Stomach (tissue), 9 donors: Measurements from ENCODE around the gene CRISPLD2. TPM values are rescaled to one million over a fixed set of nuclear protein-coding genes. Genes with fewer than 3 reads are reported as not detected.

Source experiments
- DNase-seq, 2 donors: peaks; one replicate each; pipeline versions ENCODE4 v3.0.0 to v3.0.0-alpha.2; 2013 to 2019
- H3K27ac ChIP-seq, 5 donors: fragments of 200-600 bp in 4 of 5; sonication (generic) in 4 of 5; one replicate each; pipeline ENCODE4 v1.5.1; 2013 to 2019; ENCODE audit warnings: mild to moderate bottlenecking in 1 of 5, moderate library complexity in 1 of 5
- H3K27me3 ChIP-seq, 3 donors: fragments of 200-600 bp; sonication (generic); one replicate each; pipeline ENCODE4 v1.5.1; 2017 to 2019; ENCODE audit warnings: mixed run types in 1 of 3
- H3K36me3 ChIP-seq, 4 donors: fragments of 200-600 bp; sonication (generic); 1 replicate in 3 of 4; 2 replicates in 1 of 4; pipeline ENCODE4 v1.5.1; 2016 to 2019
- H3K4me1 ChIP-seq, 4 donors: fragments of 200-600 bp; sonication (generic); one replicate each; pipeline ENCODE4 v1.5.1; 2016 to 2019
- H3K4me3 ChIP-seq, 4 donors: fragments of 200-600 bp; sonication (generic) in 3 of 4; one replicate each; pipeline ENCODE4 v1.5.1; 2016 to 2019; ENCODE audit warnings: mild to moderate bottlenecking in 1 of 4
- H3K9me3 ChIP-seq, 4 donors: fragments of 200-600 bp; sonication (generic); one replicate each; pipeline ENCODE4 v1.5.1; 2016 to 2019
- CTCF ChIP-seq, 7 experiments: fragments of 450-650 bp in 4 of 7; fragments of 200-600 bp in 3 of 7; sonication (generic) in 3 of 7; IDR thresholded peaks; one replicate each; pipeline ENCODE4 v1.5.1; 2016 to 2019; ENCODE audit warnings: antibody characterized with exemption in 7 of 7, control low read depth in 2 of 7, mild to moderate bottlenecking in 1 of 7
- EP300 ChIP-seq: sonication (generic); formaldehyde crosslinking; IDR thresholded peaks from one replicate; pipeline ENCODE4 v1.6.1; 2017; ENCODE audit warnings: antibody characterized with exemption
- POLR2A ChIP-seq, 4 donors: fragments of 450-650 bp; IDR thresholded peaks; one replicate each; pipeline ENCODE4 v1.6.1; 2016; ENCODE audit warnings: antibody characterized with exemption in 4 of 4, control low read depth in 2 of 4, mild to moderate bottlenecking in 1 of 4, moderate library complexity in 1 of 4
- POLR2AphosphoS5 ChIP-seq, 3 donors: sonication (generic); formaldehyde crosslinking; IDR thresholded peaks; one replicate each; pipeline ENCODE4 v1.6.1; 2016; ENCODE audit warnings: antibody characterized with exemption in 3 of 3
- whole genome bisulfite sequencing, 5 donors: extraction: QIAGEN DNeasy Blood & Tissue Kit in 3 of 5; methylation state at CpG; one replicate each; pipeline versions ENCODE4 v1.1.5 to v1.1.7; 2013 to 2018; 5-methylcytosine and 5-hydroxymethylcytosine counted together
- intact Hi-C: fragments of 100-400 bp; cut with DNase I; formaldehyde crosslinking; loops from one replicate; pipeline ENCODE4 v1.15.1; 2023; ENCODE audit warnings: low total_unique reads
- polyA plus RNA-seq, 3 donors: library from polyadenylated mRNA; stranded (reverse); fragments of 200-250 nt; gene quantifications; one replicate each; pipeline ENCODE4 v1.2.3, GENCODE V29; 2013
- total RNA-seq, 5 donors: library from RNA; depleted of rRNA; stranded (reverse); fragments of >200 nt; gene quantifications; one replicate each; pipeline versions ENCODE4 v1.1.0 to v1.2.3, GENCODE V29; 2014 to 2016
- donor health status: healthy with polysubstance abuse.
- donor health status: Bipolar disorder and iron deficiency.
- donor health status: healthy.

Gene CRISPLD2
- total and polyA plus RNA-seq, 8 donors: 18.3 to 242 (median 95.8) TPM

- 89 to 100% (median 97%) methylated on average over 2 of the region's 2 CpGs for whole genome bisulfite sequencing, 5 donors
- H3K4me1 ChIP-seq: peaks cover 0 to 12% (median 3%) of the 10 kb centered on the region in 4 donors
- no peaks in the 10 kb centered on the region for H3K9me3 ChIP-seq
- no peak overlapping the region for H3K4me3 ChIP-seq
- intact Hi-C loops: no loop called here
- no peaks in the 10 kb centered on the region for H3K27me3 ChIP-seq
- H3K36me3 ChIP-seq: no peaks in the 10 kb centered on the region
- H3K27ac ChIP-seq: peak overlapping the region in 3 of 5 donors; percentile 6 to 67 (median 37)
- DNase-seq: no peak
- TF ChIP-seq POLR2A (IDR thresholded peaks at IDR 0.05): no peak
- no peak for TF ChIP-seq EP300
- TF ChIP-seq CTCF (IDR thresholded peaks at IDR 0.05): no peak
These were observed 8.3 kb upstream of the CRISPLD2 start for GRCh38 chr16:84811529-84811928.

- H3K27me3 ChIP-seq: no peaks in the 10 kb centered on the region
- H3K4me1 ChIP-seq: peaks cover 0 to 3% (median 0%) of the 10 kb centered on the region in 4 donors
- no peaks in the 10 kb centered on the region for H3K9me3 ChIP-seq
- H3K4me3 ChIP-seq: no peak overlapping the region
- no peak for DNase-seq
- intact Hi-C loops: no loop called here
- TF ChIP-seq POLR2A (IDR thresholded peaks at IDR 0.05): no peak
- TF ChIP-seq POLR2AphosphoS5 (IDR thresholded peaks at IDR 0.05): no peak
- TF ChIP-seq CTCF (IDR thresholded peaks at IDR 0.05): no peak
- no peak for TF ChIP-seq EP300
- 72 to 78% (median 72%) methylated on average over 15 of the region's 15 CpGs for WGBS, 5 donors
- no peaks in the 10 kb centered on the region for H3K36me3 ChIP-seq
- no peak overlapping the region for H3K27ac ChIP-seq
These were observed 6.4 kb upstream of the CRISPLD2 start for GRCh38 chr16:84813141-84813934.

GRCh38 chr16:84815462-84815861 lies 4.3 kb upstream of the CRISPLD2 start:
- no peaks in the 10 kb centered on the region for H3K9me3 ChIP-seq
- WGBS, 5 donors: 52 to 79% (median 65%) methylated on average over 7 of the region's 7 CpGs
- H3K27me3 ChIP-seq: peaks cover 0 to under 1% (median 0%) of the 10 kb centered on the region in 3 donors
- peaks cover 5 to 16% (median 14%) of the 10 kb centered on the region in 4 donors for H3K4me1 ChIP-seq
- H3K27ac ChIP-seq: peak overlapping the region in 1 of 5 donors; percentile 12
- intact Hi-C loops: no loop called here
- H3K36me3 ChIP-seq: no peaks in the 10 kb centered on the region
- TF ChIP-seq POLR2A (IDR thresholded peaks at IDR 0.05) (no peak), EP300 (no peak), CTCF (IDR thresholded peaks at IDR 0.05) (no peak), POLR2AphosphoS5 (IDR thresholded peaks at IDR 0.05) (no peak)
- no peak overlapping the region for H3K4me3 ChIP-seq
- DNase-seq: no peak

- DNase-seq: no peak
- WGBS, 5 donors: 76 to 94% (median 90%) methylated on average over 7 of the region's 7 CpGs
These were observed 3.8 kb upstream of the CRISPLD2 start for GRCh38 chr16:84816023-84816422.

More at GRCh38 chr16:84816023-84816422, 3.8 kb upstream of the CRISPLD2 start:
- no peaks in the 10 kb centered on the region for H3K9me3 ChIP-seq
- peaks cover 7 to 19% (median 15%) of the 10 kb centered on the region in 4 donors for H3K4me1 ChIP-seq
- intact Hi-C loops: no loop called here
- TF ChIP-seq POLR2A (IDR thresholded peaks at IDR 0.05) (no peak), POLR2AphosphoS5 (IDR thresholded peaks at IDR 0.05) (no peak), EP300 (no peak), CTCF (IDR thresholded peaks at IDR 0.05) (no peak)
- peaks cover 0 to 5% (median 0%) of the 10 kb centered on the region in 3 donors for H3K27me3 ChIP-seq
- H3K4me3 ChIP-seq: no peak overlapping the region
- peak overlapping the region in 1 of 5 donors; percentile 12 for H3K27ac ChIP-seq
- H3K36me3 ChIP-seq: no peaks in the 10 kb centered on the region
